Brain pericyte (primary cell): ENCODE results near the gene DDN.

Experiments
- DNase-seq: peaks from one replicate; pipeline ENCODE4 v3.0.0-alpha.2; 2012; ENCODE audit warnings: low read depth, low spot score

Gene DDN

DNA sequence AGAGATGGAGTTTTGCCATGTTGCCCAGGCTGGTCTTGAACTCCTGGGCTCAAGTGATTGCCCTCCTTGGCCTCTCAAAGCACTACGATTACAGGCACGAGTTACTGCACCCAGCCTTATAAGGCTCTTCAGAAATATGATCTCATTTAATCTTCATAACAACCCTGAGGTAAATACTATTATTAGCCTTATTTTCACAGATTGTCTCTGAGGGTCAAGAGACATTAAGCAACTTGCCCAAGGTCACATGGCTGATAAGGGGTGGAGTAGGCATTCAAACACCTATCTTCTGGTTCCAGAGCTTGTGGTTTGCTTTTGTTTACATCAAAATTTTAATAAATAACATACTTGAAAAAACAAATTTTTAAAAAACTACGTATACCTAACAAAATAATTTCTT, 14.3 kb upstream of the DDN start:
- DNase-seq: no peak

DNA sequence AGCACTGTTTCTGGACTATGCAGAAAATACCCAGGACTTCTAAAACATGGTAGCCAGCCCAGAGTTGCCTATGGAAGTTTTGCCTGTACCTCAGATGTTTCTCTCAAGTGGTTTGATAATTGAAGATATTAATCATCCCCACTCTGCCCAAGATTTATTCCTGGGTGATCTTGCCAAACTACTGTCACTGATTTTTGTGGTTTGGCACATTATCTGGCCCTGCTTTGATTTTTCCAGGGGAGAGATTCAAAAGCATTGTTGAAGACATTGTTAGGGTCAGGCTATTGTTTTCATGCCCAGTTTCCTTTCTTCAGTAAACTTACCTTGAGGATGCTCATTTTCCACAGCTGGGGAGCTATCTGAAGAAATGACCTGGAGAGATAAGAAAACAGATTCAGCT, 13.6 kb upstream of the DDN start:
- no peak for DNase-seq

DNA sequence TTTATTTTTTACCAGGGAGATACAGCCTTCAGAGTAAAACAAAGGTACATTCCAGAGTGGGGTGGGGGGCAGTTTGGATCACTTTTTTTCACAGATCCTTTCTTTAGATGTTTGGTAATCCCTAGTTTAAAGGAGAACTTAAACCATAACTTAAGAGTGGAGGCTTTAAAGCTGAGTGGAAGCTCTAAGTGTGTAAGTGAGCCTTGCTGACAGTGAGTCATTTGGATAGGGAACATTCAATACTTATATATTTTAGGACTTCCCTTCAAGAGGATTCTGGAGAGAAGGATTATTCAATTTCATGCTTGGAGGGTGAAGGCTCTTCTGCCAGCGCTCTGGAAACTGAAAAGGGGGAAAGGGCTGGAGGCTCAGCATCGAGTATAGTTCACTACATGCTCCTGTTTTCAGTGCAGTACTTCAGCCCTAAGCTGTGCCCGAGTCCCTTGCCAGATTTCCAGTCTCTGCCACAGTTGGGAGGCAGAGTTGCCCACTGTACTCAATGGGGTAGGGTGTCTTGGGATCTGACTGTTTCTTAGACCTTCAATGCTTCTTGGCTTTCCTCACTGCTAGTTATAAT, 11.0 kb upstream of the DDN start:
- no peak for DNase-seq

DNA sequence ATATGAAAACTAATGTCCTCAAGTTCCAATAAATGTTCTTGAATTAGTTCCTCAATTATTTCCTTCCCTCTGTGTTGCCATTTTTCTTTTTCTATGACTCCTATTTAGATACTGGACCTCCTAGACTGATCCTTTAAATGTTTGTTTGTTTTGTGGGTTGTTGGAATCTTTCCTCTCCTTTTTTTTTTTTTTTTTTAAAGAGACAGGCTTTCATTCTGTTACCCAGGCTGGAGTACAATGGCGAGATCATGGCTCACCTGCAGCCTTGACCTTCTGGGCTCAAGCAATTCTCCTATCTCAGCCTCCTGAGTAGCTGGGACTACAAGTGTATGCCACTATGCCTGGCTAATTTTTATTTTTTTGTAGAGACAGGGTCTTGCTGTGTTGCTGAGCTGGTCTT, 9.8 kb upstream of the DDN start:
- no peak for DNase-seq

GRCh38 chr12:49000346-49000745, 1.2 kb upstream of the DDN start:
- DNase-seq: no peak

DNA sequence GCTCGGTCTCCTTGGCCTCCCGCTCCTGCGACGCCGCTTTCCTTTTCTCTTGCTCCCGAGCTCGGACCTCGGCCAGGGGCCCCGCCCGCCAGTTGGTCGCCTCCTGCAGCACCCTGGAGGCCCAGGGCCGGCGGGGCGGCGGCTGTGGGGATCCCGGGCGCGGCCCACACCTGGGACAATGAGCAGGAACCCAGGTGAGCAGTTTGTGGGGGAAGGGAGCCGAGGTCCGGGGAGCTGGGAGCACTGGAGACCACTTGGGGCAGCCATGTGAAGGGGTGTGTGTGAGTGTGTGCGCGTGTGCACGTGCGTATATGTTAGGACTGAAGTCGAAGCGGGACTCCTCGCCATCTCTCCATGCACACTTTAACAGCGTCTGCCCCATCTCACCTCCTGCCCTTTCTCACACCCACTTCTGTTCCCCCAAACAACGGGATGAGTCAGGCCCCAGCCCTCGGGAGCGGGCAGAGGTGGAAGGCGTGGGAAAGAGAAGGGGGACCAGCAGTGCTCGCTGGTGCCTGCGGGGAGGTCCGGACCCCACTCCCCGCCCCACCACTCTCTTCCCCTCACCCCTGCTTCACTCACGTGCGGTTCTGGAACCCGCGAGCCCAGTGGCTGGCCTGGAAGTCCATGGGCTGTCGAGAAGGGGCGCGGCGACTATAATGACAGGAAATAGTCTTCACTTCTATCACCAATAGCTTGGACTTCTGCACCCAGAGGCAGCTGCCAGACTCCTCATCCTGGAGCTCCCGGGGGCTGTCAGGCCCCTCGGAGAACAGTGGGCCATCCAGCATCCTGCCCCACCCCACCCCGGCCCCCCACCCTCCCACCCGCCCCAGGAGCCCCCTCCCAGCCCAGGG, 450 bp downstream of the DDN start:
- no peak for DNase-seq

DNA sequence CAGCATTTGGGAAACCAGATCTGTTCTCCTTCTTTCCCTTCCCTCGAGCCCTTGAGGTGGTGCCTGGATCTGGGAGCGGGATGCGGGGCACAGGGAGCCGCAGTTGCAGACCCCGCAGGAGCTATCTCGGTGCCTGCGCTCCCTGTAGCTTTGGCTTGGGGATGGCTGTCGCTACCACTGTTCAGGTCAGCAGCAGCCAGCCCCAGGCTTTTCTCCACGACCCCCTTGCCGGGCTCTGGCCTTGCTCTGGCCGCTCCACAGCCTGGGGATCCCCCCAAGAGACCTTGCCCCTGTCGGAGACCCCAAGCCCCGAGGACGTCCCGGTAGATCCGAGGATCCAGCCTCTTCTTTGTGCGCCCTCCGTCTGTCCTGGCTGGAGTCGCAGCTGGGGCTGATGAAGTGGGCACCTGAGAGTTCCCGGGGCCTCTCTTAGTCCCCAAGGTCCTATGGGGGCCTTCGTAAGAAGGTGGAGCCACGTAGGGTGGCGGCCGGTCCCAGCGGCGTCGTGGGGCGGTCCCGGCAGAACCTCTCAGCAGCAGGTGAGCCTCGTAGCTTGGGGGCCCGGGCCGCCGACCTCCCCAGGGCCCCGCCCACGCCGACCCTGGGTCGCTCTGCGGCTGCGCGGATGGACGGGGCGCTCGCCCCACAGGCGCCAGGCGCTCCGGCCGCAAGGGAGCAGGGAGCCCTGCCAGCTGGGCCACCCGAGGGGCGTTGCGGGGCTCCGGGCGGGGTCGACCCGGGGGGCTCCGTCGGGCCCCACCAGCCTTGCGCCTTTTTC, 1.3 kb downstream of the DDN start:
- DNase-seq: no peak

- DNase-seq: no peak
Observed at GRCh38 chr12:48996794-48997718, 2.1 kb downstream of the DDN start.

GRCh38 chr12:48995086-48995879, 3.9 kb downstream of the DDN start:
- no peak for DNase-seq

DNA sequence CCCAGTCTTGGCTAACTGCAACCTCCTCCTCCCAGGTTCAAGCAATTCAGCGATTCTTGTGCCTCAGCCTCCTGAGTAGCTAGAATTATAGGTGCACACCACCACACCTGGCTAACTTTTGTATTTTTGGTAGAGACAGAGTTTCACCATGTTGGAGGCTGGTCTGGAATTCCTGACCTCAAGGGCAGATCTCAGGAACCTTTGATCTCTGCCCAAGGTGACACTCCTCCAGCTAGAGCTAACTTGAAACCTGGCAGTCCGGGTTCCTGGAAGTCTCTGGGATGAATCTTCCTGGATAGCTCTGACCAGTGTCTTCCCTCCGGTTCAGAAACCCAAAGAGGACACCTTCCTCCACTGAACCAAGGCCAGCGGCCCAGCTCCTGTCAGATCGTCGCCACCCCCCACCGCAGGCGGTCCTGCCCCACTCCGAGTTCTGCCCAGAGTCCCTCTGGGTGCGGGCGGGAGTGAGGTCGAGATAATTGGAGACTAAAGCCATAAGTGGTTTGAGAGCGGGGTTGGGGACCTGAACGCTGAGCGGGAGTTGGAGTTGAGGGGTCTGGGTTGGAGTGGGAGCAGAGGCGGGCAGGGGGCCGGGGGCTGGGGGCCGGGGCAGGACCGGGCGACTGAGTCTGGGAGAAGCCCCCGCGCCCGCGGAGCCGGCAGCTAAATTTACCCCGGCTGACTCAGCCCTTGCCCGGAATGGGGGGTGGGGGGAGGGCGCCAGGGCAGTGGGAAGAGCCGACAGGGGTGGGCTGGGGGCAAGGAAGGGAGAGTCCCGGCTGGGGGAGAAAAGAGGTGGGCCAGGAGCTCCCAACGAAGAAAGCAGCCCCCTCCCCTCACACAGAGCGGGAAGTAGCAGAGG, 4.7 kb downstream of the DDN start:
- DNase-seq: no peak

GRCh38 chr12:48993787-48994186, 5.4 kb downstream of the DDN start:
- DNase-seq: no peak

DNA sequence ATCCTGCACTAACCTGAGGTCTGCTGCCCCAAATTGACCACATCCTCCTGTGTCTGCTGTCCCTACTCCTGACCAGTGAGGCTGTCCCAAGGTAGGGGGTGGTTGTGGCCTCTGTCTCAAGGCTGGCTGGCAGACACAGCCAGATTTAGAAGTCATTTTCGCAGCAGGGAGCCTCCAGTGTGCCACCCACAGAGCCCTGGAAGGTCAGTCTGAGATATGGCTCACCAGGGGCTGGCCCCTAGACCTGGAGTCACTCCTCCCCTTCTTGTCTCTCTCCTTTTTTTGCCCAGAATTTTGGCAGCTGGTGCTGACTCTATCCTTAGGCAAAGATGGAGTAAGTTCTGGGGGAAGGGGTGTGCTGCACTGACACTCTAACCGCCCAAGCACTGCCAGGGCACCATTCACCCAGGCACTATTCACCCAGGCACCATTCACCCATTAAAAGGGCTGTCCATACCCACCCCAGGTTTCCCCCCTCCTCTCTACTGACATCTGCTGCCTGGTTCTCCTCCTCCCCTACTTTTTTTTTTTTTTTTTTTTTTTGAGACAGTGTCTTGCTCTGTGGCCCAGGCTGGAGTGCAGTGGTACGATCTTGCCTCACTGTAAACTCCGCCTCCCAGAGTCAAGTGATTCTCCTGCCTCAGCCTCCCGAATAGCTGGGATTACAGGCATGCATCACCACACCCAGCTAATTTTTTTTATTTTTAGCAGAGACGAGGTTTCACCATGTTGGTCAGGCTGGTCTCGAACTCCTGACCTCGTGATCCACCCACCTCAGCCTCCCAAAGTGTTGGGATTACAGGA, 7.7 kb downstream of the DDN start:
- DNase-seq: no peak

- DNase-seq: no peak
Observed at GRCh38 chr12:48990552-48990951, 8.6 kb downstream of the DDN start.

GRCh38 chr12:48988030-48988649, 11.0 kb downstream of the DDN start:
- DNase-seq: no peak

DNA sequence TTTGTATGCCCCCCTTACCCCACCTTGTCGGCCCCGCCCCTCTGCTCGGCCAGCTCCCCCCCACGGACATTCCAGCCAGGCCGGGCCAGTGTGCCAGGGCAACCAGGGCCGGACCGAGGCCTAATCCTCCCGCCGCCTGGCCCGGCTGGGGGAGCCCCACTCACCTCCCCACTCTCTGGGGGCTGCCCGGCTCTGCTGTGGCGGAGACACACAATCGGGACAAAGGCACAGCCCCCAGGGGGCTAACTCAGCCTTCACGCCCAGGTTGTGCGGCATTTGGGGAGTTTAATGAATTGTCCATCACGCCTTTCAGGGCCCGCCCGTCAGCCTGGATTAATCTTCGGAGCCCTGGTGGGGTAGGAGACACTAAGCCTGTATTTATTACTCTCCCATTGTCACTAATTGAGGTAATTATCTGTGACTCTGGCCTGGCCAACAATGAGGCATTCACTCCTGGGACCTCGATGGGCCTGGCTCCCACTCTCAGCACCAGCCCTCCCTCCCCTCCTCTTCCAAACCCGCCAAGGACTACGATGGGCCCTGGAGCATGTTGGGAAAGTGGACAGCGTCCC, 12.4 kb downstream of the DDN start:
- DNase-seq: no peak

DNA sequence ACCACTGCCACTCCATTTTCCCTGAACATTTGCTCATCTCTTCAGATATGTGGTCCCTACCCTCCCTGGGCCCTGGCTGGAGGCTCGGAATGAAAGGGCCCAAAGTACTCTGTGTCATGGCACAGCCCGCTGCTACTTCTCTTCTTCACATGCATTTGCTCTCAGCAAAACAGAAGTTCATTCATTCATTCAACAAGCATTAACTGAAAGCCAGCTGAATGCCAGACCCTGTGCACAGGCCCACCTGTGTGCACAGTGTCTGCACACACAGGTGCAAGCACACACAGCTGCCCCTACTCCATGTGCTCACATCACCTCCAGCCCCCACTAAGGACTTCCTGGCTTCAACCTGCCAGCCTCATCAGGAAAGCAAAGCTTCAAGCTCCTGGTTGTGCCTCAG, 13.3 kb downstream of the DDN start:
- DNase-seq: no peak

GRCh38 chr12:48985475-48985897, 13.7 kb downstream of the DDN start:
- DNase-seq: no peak
